ENCODE results near the gene C7orf57.

GRCh38 chr7:48009257-48009656 is 26.1 kb upstream of the C7orf57 start:
- TF ChIP-seq POLR2A (IDR thresholded peaks at IDR 0.05) (no peak), EP300 (IDR thresholded peaks at IDR 0.05) (no peak)

Data from gastroesophageal sphincter (tissue), 2 donors.